HG02763 (cell line): ENCODE data around the gene USH1C.

Source experiments
- ATAC-seq: cut with Tn5 transposase; IDR thresholded peaks from one replicate; pipeline ENCODE4 v1.9.1; 2021; ENCODE audit warnings: mild to moderate bottlenecking, moderate library complexity; ENCODE audit not compliant: unreplicated experiment

The USH1C gene

GRCh38 chr11:17528906-17529843, 15.0 kb downstream of the USH1C start:
- no peak for ATAC-seq

GRCh38 chr11:17528181-17528691, 16.0 kb downstream of the USH1C start:
- ATAC-seq: no peak

- ATAC-seq: no peak
Measured at GRCh38 chr11:17527628-17527995, 16.6 kb downstream of the USH1C start.

- no peak for ATAC-seq
Measured at GRCh38 chr11:17526931-17527627, 17.1 kb downstream of the USH1C start.

- no peak for ATAC-seq
Measured at GRCh38 chr11:17526326-17526725, 17.9 kb downstream of the USH1C start.

- no peak for ATAC-seq
Measured at GRCh38 chr11:17525570-17525969, 18.6 kb downstream of the USH1C start.

- no peak for ATAC-seq
Measured at GRCh38 chr11:17524221-17524620, 20.0 kb downstream of the USH1C start.

- ATAC-seq: no peak
Measured at GRCh38 chr11:17522655-17523054, 21.6 kb downstream of the USH1C start.

GRCh38 chr11:17521106-17521900, 22.9 kb downstream of the USH1C start:
- no peak for ATAC-seq

GRCh38 chr11:17519061-17519885, 24.9 kb downstream of the USH1C start:
- ATAC-seq: no peak

GRCh38 chr11:17518366-17518765, 25.9 kb downstream of the USH1C start:
- ATAC-seq: no peak

GRCh38 chr11:17517186-17517585, 27.0 kb downstream of the USH1C start:
- no peak for ATAC-seq

GRCh38 chr11:17516551-17517150, 27.6 kb downstream of the USH1C start:
- ATAC-seq: no peak

GRCh38 chr11:17515443-17516176, 28.6 kb downstream of the USH1C start:
- no peak for ATAC-seq

- ATAC-seq: no peak
Measured at GRCh38 chr11:17514476-17514875, 29.7 kb downstream of the USH1C start.

GRCh38 chr11:17513853-17514252, 30.4 kb downstream of the USH1C start:
- no peak for ATAC-seq

- ATAC-seq: no peak
Measured at GRCh38 chr11:17512101-17512500, 32.1 kb downstream of the USH1C start.

GRCh38 chr11:17511571-17511970, 32.6 kb downstream of the USH1C start:
- no peak for ATAC-seq

GRCh38 chr11:17510507-17511206, 33.6 kb downstream of the USH1C start:
- ATAC-seq: no peak
